ENCODE results near the gene NISCH. TPM values are rescaled to one million over a fixed set of nuclear protein-coding genes. Genes with fewer than 3 reads are reported as not detected.

NISCH gene
- polyA plus RNA-seq, 12 donors = 50.6 to 137 (median 62.0) TPM; not detected in 1

DNA sequence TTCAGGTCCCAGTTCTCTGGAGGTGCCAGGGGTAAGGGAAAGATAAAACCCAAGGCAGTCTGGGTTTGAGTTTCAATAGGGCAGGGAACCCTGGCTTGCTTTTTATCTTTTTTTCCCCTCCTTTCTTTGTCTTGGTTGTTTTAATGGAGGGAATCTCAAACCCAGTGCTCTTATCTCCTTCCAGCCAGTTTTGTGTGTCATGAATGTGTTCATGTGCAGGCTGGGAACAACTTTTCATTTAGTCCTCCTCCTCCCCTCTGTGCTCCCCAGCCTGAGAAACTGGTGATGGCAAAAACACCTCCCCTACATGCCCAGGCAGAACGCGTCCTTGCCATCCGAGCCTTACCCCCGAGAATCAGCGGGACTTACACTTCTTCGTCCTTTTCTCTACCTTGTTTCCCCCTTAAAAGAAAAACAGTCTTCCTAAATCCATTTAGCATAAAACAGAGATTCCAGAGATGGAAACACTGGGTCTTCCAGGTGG is 21.4 kb upstream of the NISCH start:
- no peak for DNase-seq

DNA sequence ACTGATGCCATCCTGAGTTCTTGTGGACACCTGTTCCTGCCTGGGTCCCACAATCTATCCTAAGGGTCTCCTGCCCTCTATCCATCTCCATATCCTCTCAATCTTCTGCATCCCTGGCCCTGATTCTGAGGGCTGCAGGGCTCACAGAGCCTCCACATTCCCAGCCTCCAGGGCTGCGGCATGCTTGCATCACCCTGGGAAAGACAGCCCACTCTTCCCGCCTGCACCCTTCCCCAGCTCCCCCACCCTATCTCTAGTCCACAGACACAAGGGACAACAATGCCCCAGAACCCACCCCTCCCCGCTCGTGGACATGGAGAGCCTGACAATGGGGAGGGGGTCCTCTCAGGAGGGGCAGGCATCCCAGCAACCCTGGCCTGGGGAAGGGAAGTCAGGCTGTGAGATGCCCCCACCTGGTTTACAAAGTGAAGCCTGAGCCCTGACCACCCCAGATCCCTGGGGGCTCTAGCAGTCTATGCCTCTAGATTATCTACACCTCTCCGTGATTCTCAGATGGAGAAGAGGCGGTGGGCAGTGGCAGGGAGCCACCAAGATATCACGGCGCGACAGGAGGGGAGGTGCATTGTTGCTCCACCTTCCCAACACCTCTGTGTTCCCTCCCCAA is 20.8 kb upstream of the NISCH start:
- DNase-seq = no peak

- no peak for DNase-seq
These were observed 19.9 kb upstream of the NISCH start for GRCh38 chr3:52435246-52436101.

DNA sequence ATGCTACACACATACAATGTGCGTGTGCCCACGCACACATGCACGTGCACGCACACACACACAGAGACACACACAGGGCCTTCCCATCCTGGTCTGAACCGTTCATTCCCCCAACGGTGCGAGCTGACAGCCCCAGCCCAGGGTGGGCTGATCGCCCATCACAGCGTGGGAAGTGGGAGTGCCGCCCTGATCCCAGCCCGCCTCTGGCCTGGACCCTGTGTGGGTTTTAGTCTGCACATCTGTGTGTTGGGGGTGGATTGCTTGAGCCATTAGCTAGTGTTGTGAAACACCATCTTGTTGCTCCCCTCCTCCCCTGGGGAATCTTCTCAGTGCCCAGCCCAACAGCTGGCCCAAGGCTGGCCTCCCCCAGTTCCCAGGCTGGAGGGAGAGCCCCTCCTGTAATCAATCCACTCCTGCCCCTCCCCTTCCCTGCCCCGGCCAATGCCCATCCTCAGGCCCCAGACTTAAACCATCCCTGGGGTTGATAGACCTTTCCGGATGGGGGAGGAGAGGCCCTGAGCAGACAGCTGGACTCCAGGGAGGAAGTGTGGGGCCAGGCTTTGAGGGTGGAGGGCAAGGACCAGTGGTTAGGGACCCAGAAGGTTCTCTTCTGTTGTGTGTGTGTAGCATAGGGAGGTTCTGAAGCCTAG is 18.8 kb upstream of the NISCH start:
- no peak for DNase-seq

GRCh38 chr3:52437326-52438103 is 17.9 kb upstream of the NISCH start:
- DNase-seq = no peak

DNA sequence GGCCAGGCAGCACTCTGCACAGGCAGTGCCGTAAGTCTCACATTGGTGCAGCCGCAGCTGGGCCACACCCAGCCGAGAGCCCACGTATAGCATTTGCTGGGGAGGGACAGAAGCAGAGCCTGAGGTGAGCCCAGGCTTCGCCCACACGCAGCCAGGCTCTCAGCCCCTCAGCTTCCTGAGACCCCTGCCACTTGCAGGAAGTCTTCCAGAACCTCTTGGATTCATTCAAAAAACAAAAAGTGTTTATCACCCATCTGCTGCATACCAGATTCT is 17.4 kb upstream of the NISCH start:
- no peak for DNase-seq

DNA sequence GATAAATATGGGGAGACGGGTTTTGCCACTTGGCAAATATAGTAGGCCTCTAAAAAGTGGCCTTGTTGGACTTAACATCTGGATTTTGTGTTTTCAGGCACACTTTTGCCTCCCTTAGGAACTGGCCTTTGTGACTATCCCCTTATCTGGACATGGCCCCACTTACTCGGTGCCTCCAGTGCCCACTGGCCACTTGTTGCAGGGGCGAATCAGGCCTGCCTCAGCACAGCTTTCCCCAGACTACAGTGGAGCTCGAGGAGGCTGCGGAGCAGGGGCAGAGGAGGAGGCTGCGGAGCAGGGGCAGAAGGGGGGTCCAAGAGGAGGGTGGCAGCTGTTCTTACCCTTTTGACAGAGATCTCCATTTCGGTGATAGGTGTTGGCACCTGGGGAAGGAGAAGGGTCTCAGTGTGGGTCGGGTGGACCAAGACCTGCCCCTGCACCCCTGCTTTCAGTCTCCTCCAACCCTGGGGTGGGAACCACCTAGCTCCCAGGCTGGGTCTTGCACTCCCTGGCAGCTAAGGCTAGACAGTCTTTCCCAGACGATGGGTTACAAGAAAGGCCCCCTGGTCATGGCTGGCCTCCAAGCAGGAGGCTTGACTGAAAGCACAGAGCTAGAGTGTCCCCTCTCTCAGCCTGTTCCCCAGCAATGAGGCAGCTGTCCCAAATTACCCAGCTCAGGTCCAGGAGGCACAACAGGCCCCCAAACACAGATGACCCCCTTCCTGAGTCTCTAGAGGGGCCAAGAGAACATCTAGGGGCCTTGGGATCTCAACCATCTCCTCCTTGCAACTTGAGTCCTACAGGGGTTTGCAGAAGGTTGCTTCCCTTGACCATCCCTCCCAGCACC is 16.6 kb upstream of the NISCH start:
- DNase-seq = no peak

- no peak for DNase-seq
These were observed 15.8 kb upstream of the NISCH start for GRCh38 chr3:52439426-52440248.

DNA sequence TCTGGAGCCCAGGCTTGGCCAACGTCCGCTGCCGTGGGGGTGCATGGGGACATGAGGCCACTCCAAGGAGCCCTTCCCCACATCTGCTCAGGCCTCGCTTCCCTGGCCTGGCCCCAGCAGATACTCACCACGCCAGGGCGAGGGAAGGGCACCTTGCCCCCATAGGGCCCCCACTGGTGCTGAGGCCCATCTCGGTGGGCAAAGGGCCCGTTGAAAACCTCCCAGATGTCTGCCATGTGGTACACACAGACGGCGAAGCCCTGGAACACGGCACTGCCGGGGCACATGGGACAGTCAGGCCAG is 15.2 kb upstream of the NISCH start:
- DNase-seq = no peak

- DNase-seq = no peak
These were observed 14.7 kb upstream of the NISCH start for GRCh38 chr3:52440671-52441070.

DNA sequence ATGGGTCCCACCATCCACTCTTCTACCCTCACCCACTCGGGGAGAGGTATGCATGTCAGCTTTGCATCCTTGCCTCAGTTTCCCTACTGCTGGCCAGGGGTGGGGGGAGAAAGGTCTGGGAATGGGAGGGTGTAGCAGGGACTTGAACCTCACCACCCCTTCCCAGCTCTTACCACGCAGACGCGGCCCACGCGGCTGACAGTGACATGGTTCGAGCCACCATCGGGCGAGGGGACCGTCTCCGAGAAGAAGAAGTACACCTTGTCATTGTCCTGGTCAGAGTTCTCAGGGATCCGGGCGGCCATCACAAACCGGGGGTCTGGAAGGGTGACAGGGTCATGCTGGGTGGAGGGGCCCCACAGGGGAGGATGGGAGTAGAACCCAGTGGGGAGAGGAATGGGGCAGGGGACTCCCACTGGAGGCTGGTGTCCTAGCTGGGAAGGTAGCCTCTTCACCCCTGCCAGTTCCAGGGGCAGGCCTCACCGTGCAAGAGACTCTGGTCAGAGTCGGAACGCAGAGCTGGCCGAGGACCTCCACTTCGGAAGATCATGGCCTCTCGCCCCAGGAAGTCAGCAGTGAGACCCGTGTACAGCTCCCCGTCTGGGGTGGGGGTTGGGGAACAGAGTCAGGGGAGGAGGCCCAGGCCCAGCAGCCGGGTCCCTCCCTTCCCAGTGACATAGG is 14.2 kb upstream of the NISCH start:
- DNase-seq = no peak

GRCh38 chr3:52441772-52442332 is 13.6 kb upstream of the NISCH start:
- no peak for DNase-seq

- no peak for DNase-seq
These were observed 12.8 kb upstream of the NISCH start for GRCh38 chr3:52442409-52443267.

GRCh38 chr3:52443268-52443610 is 12.2 kb upstream of the NISCH start:
- DNase-seq = no peak

- DNase-seq = no peak
These were observed 11.4 kb upstream of the NISCH start for GRCh38 chr3:52443791-52444687.

DNA sequence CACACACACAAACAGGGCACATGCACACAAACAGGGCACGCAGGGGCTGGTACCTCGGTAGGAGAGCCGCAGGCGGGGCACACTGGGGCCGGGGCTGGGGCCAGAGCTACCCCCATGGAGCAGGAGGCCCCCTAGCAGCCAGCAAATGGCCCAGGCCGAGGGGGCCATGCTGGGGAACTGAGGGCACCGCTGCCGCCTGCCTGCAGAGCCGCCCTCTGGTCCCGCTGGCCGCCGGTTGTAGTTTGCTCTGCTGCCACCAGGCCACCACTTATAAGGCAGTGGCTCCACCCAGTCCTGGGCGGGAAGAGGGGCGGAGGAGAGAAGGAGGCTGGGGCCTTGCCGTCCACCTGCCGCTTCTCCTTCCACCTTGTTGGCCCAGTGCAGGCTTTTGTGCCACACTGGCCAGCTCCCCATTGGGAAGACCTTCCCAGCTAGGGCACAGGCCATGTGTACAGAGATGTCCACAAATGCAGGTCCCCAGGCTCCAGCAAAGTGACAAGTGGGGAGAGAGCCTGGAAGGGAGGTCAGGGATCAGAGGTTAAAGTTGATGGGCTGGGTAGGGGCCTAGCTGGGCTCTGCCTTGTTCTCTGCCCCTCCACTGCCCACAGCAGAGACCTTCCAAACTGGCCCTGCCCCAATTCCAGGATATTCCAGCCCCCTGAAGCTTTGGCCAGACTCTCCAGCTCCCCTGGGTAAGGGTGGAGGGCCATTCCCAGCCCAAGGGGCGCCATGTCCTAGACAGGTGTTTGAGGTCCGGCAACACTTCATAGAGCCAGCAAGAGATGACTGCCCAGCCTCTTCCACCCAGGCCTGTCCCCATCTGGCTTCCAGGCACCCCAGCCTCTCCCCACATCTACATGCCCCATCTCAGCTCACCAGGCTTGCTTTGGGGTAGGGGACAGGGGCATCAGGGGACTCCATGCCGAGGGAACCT is 10.3 kb upstream of the NISCH start, which contains the start of gene SEMA3G:
Gene SEMA3G, minus strand, starts transcription at position 244 of the 934 bp plus-strand sequence. Its CDS starts 76 bp downstream, at position 168.
- DNase-seq = no peak
